8988T (cell line): ENCODE measurements around the gene KCNE4.
A peak's percentile ranks its signal among the peaks of the same experiment; 100 is the strongest.

Source experiments
- DNase-seq: peaks from one replicate; pipeline ENCODE4 v3.0.0; 2011

Gene KCNE4

GRCh38 chr2:223088866-223089265, 36.9 kb downstream of the KCNE4 start:
- no peak for DNase-seq

GRCh38 chr2:223090039-223090438, 38.0 kb downstream of the KCNE4 start:
- no peak for DNase-seq

GRCh38 chr2:223090540-223091235, 38.7 kb downstream of the KCNE4 start:
- DNase-seq = no peak

- DNase-seq = no peak
Measured at GRCh38 chr2:223092667-223093066, 40.7 kb downstream of the KCNE4 start.

- no peak for DNase-seq
Measured at GRCh38 chr2:223093436-223094241, 41.6 kb downstream of the KCNE4 start.

GRCh38 chr2:223095207-223095606, 43.2 kb downstream of the KCNE4 start:
- no peak for DNase-seq

GRCh38 chr2:223096235-223096970, 44.4 kb downstream of the KCNE4 start:
- no peak for DNase-seq

GRCh38 chr2:223097888-223098383, 45.9 kb downstream of the KCNE4 start:
- DNase-seq = no peak

- no peak for DNase-seq
Measured at GRCh38 chr2:223099561-223099960, 47.6 kb downstream of the KCNE4 start.

GRCh38 chr2:223100061-223100511, 48.1 kb downstream of the KCNE4 start:
- DNase-seq = no peak

- DNase-seq = peak; percentile 21
Measured at GRCh38 chr2:223101340-223102039, 49.5 kb downstream of the KCNE4 start.

- DNase-seq = no peak
Measured at GRCh38 chr2:223102040-223102400, 50.0 kb downstream of the KCNE4 start.

- DNase-seq = no peak
Measured at GRCh38 chr2:223102450-223102849, 50.5 kb downstream of the KCNE4 start.

- no peak for DNase-seq
Measured at GRCh38 chr2:223104336-223105132, 52.5 kb downstream of the KCNE4 start.
